MG63 (cell line): ENCODE measurements around the gene PTH2R. TPM values are rescaled to one million over a fixed set of nuclear protein-coding genes. Genes with fewer than 3 reads are reported as not detected.

Experiments
- total RNA-seq: library from RNA; depleted of rRNA; stranded (reverse); fragments of >200 nt; shearing (Covaris generic); gene quantifications from 2 replicates; pipeline ENCODE4 v1.2.3, GENCODE V29; 2014; ENCODE audit warnings: low replicate concordance; rRNA removed

PTH2R gene
- total RNA-seq, 1 experiment from 2014 or later, result not detected

Other genes starting within 250 kb of the PTH2R start
- gene CRYGA, start 243.2 kb upstream of the PTH2R start, total RNA-seq, result not detected in 2 replicates
- gene C2orf80, start 216.8 kb upstream of the PTH2R start, total RNA-seq, result not detected in 2 replicates
- gene IDH1, start 151.7 kb upstream of the PTH2R start, total RNA-seq, result 29.6 and 37.0 TPM in 2 replicates
- gene PIKFYVE, start 140.5 kb upstream of the PTH2R start, total RNA-seq, result 7.1 and 9.4 TPM in 2 replicates